ENCODE data around the gene MLIP.

MLIP gene

GRCh38 chr6:54289426-54289825, 178.2 kb downstream of the MLIP start:
- DNase-seq = no peak

- no peak for DNase-seq
These were observed 179.9 kb downstream of the MLIP start for GRCh38 chr6:54291146-54291545.

GRCh38 chr6:54291738-54292137, 180.5 kb downstream of the MLIP start:
- no peak for DNase-seq

GRCh38 chr6:54294965-54295532, 183.8 kb downstream of the MLIP start:
- DNase-seq = no peak

- DNase-seq = no peak
These were observed 188.5 kb downstream of the MLIP start for GRCh38 chr6:54299542-54300269.

GRCh38 chr6:54301770-54302169, 190.5 kb downstream of the MLIP start:
- DNase-seq = no peak

GRCh38 chr6:54307439-54307910, 196.2 kb downstream of the MLIP start:
- DNase-seq = no peak

GRCh38 chr6:54308289-54308985, 197.2 kb downstream of the MLIP start, which contains the start of gene TINAG:
Gene TINAG (plus strand): TSS chr6:54308441. CDS start chr6:54308551, 110 bp downstream.
- DNase-seq = no peak

- DNase-seq = no peak
These were observed 197.7 kb downstream of the MLIP start for GRCh38 chr6:54308986-54309315.

GRCh38 chr6:54310377-54311152, 199.3 kb downstream of the MLIP start:
- no peak for DNase-seq

GRCh38 chr6:54315656-54316055, 204.4 kb downstream of the MLIP start:
- no peak for DNase-seq
